GM23248 (cell line): ENCODE measurements around the gene GPAT3.

Experiments used
- EZH2 ChIP-seq: fragments of 200-600 bp; sonication (generic); IDR thresholded peaks from 2 replicates; pipeline ENCODE4 v1.6.1; 2018; ENCODE audit warnings: antibody characterized with exemption, mild to moderate bottlenecking; ENCODE audit not compliant: insufficient read depth, poor library complexity, severe bottlenecking
- EZH2phosphoT487 ChIP-seq: fragments of 200-600 bp; sonication (generic); IDR thresholded peaks from 2 replicates; pipeline ENCODE4 v1.6.1; 2018; ENCODE audit warnings: antibody characterized with exemption, moderate library complexity, mild to moderate bottlenecking, low read depth; ENCODE audit not compliant: insufficient read depth

GRCh38 chr4:83644677-83645659 is 109.1 kb downstream of the GPAT3 start:
- TF ChIP-seq EZH2phosphoT487 (no peak), EZH2 (no peak)
